Pancreas (tissue), 10 donors: Measurements from ENCODE around the gene ADGRL1. TPM values are rescaled to one million over a fixed set of nuclear protein-coding genes. Genes with fewer than 3 reads are reported as not detected.

Experiments used
- ATAC-seq, 4 donors: fragments of 200-7000 bp; cut with Tn5 transposase; one replicate each; pipeline versions ENCODE4 v1.8.0 to v1.9.1; 2020; ENCODE audit warnings: mild to moderate bottlenecking in 4 of 4, moderate library complexity in 4 of 4
- DNase-seq, 6 donors: peaks; one replicate each; pipeline ENCODE4 v3.0.0-alpha.2; 2020
- FAIRE-seq: peaks from 2 replicates; lab custom pipeline; 2012; peaks lifted over from hg19 to GRCh38; lab: Jason Lieb, UNC
- H3K27ac ChIP-seq, 4 donors: fragments of 200-600 bp; sonication (generic); 1 replicate in 3 of 4; 2 replicates in 1 of 4; pipeline versions ENCODE4 v1.5.0 to v1.8.0; 2020
- H3K27me3 ChIP-seq, 4 donors: fragments of 200-600 bp; one replicate each; pipeline ENCODE4 v1.8.0; 2021
- H3K36me3 ChIP-seq, 3 donors: fragments of 200-600 bp; sonication (generic) in 1 of 3; one replicate each; pipeline versions ENCODE4 v1.5.0 to v1.8.0; 2020 to 2021
- H3K4me1 ChIP-seq, 3 donors: fragments of 200-600 bp; one replicate each; pipeline ENCODE4 v1.8.0; 2021
- H3K4me3 ChIP-seq, 4 donors: fragments of 200-600 bp; sonication (generic) in 2 of 4; one replicate each; pipeline versions ENCODE4 v1.5.0 to v1.8.0; 2020 to 2021
- H3K9me3 ChIP-seq, 4 donors: fragments of 200-600 bp; one replicate each; pipeline ENCODE4 v1.8.0; 2021
- CTCF ChIP-seq, 4 donors: fragments of 200-600 bp; sonication (generic) in 3 of 4; IDR thresholded peaks; one replicate each; pipeline versions ENCODE4 v1.5.0 to v1.8.0; 2021; ENCODE audit warnings: antibody characterized with exemption in 4 of 4
- WGBS, 2 donors: extraction: QIAGEN DNeasy Blood & Tissue Kit; methylation state at CpG; one replicate each; pipeline ENCODE4 v1.1.7; 2013; 5-methylcytosine and 5-hydroxymethylcytosine counted together
- intact Hi-C, 3 donors: fragments of 100-400 bp; cut with DNase I; formaldehyde crosslinking; loops; one replicate each; pipeline versions ENCODE4 v1.11.1 to v1.14.2; 2022
- polyA plus RNA-seq, 2 donors: library from polyadenylated mRNA; stranded (reverse); fragments of 200-250 nt; gene quantifications; one replicate each; pipeline ENCODE4 v1.2.3, GENCODE V29; 2013
- total RNA-seq, 6 donors: library from RNA; stranded (reverse); fragmentation: NEBNext Ultra II Directional in 4 of 6; extraction: Animal tissue kit (Norgen Biotek cat#: 25700) in 4 of 6; gene quantifications; one replicate each; pipeline versions ENCODE4 v1.2.1 to v1.2.4, GENCODE V29; 2021 to 2023
- donor health status: healthy with polysubstance abuse.
- donor health status: DM: no; HTN: no; CAD: no; lungs with moderate emphysema.
- donor health status: DM: no; HTN: no; CAD: no.
- donor health status: control.
- donor health status: control.
- donor health status: Bipolar disorder and iron deficiency.
- donor health status: DM: yes; HTN: yes; CAD: no.
- donor health status: DM: no; HTN: no; CAD: no.
- donor health status: DM: no; HTN: no; CAD: no.
- donor health status: DM: yes; HTN: yes; CAD: no.

ADGRL1 gene
- total and polyA plus RNA-seq, 8 donors = 8.3 to 16.8 (median 9.8) TPM

DNA sequence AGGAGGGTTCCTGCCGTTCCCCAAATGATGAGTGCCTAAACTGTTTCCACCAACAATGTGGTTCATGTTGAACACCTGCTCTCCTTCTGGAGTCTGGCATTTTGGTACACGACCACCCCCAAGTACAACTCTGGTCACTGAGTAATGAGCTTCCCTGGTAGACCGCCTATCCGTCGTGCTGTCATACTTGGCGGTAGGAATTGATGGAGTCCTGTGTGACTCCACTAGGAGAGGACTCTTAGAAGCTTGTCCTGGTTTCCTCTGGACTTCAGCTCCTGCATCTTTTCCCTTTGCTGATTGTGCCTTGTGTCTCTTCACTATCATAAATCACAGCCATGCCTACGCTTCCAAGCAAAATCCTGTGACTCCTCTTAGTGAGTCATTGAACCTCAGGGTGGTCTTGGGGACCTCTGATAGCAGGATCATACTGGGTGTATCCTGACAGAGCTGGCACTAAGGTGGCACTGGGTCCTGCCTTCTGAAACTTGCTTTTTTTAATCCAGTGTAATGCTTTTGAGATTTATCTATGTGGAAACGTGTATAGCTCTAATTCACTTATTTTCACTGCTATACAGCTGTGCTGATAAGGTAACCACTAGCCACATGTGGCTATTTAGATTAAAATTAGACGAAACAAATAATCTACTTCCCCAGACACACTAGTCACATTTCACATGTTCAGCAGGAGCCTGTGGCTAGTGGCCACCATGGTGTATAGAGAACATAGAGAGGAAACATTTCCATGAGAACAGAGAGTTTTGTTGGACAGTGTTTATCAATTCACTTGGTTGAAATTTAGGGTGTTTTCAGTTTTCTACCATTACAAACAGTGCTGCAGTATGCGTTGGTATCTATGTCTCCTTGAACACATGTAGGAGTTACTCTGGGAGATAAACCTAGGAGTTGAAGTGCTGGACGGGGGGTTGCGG, 63.4 kb downstream of the ADGRL1 start:
- FAIRE-seq (no peak), ATAC-seq (no peak), DNase-seq (no peak)
- Histone ChIP-seq H3K9me3 (no peaks in the 10 kb centered on the region), H3K36me3 (no peaks in the 10 kb centered on the region), H3K4me3 (no peak overlapping the region), H3K27me3 (no peaks in the 10 kb centered on the region), H3K4me1 (peaks cover 0 to 5% (median 0%) of the 10 kb centered on the region in 3 donors), H3K27ac (no peak overlapping the region)
- TF ChIP-seq CTCF (IDR thresholded peaks at IDR 0.05) = no peak
- intact Hi-C loops = no loop called here
- 78 to 81% methylated on average over 12 of the region's 12 CpGs for WGBS, 2 donors

DNA sequence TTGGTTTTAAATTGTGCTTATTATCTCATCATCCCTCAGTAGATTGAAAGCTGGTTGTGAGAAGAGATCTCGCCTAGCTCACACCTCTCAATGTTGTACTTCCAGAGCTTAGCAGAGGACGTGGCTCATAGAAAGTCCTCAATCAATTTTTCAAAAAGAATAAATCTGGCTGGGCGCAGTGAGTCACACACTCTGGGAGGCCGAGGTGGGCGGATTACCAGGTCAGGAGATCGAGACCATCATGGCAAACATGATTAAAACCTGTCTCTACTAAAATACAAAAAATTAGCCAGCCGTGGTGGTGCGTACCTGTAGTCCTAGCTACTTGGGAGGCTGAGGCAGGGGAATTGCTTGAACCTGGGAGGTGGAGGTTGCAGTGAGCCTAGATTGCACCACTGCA, 64.9 kb downstream of the ADGRL1 start:
- ATAC-seq = no peak
- Histone ChIP-seq H3K27me3 (no peaks in the 10 kb centered on the region), H3K27ac (no peak overlapping the region), H3K4me3 (no peak overlapping the region), H3K36me3 (no peaks in the 10 kb centered on the region), H3K4me1 (peaks cover 0 to 5% (median 0%) of the 10 kb centered on the region in 3 donors), H3K9me3 (no peaks in the 10 kb centered on the region)
- intact Hi-C loops = no loop called here
- TF ChIP-seq CTCF (IDR thresholded peaks at IDR 0.05) = no peak
- WGBS, 2 donors = 91 to 97% methylated on average over 8 of the region's 8 CpGs
- no peak for DNase-seq
- no peak for FAIRE-seq

- WGBS, 2 donors = 87 to 92% methylated on average over 9 of the region's 9 CpGs
- no peak overlapping the region for H3K27ac ChIP-seq
- FAIRE-seq (no peak), ATAC-seq (no peak), DNase-seq (no peak)
- H3K4me1 ChIP-seq = peaks cover 0 to 5% (median 0%) of the 10 kb centered on the region in 3 donors
- H3K27me3 ChIP-seq = no peaks in the 10 kb centered on the region
- no peaks in the 10 kb centered on the region for H3K36me3 ChIP-seq
- TF ChIP-seq CTCF (IDR thresholded peaks at IDR 0.05) = no peak
- no peaks in the 10 kb centered on the region for H3K9me3 ChIP-seq
- no peak overlapping the region for H3K4me3 ChIP-seq
- intact Hi-C loops = no loop called here
Observed at GRCh38 chr19:14139944-14140343, 66.0 kb downstream of the ADGRL1 start.

GRCh38 chr19:14138576-14139265, 67.2 kb downstream of the ADGRL1 start:
- FAIRE-seq (no peak), DNase-seq (no peak), ATAC-seq (no peak)
- 81 to 84% methylated on average over 9 of the region's 9 CpGs for WGBS, 2 donors
- intact Hi-C loops = no loop called here
- TF ChIP-seq CTCF (IDR thresholded peaks at IDR 0.05) = no peak
- Histone ChIP-seq H3K4me3 (no peak overlapping the region), H3K9me3 (no peaks in the 10 kb centered on the region), H3K36me3 (no peaks in the 10 kb centered on the region), H3K27ac (no peak overlapping the region), H3K4me1 (peaks cover 0 to 5% (median 0%) of the 10 kb centered on the region in 3 donors), H3K27me3 (no peaks in the 10 kb centered on the region)
